Neural cell (in vitro differentiated cells): ENCODE measurements around the gene USP20.

ENCODE experiments used
- EP300 ChIP-seq: fragments of 450-650 bp; conservative IDR thresholded peaks from 2 replicates; pipeline ENCODE4 v1.6.1; 2014; ENCODE audit warnings: antibody characterized with exemption, mild to moderate bottlenecking, moderate library complexity; ENCODE audit not compliant: poor library complexity, severe bottlenecking
- EZH2 ChIP-seq: fragments of 200-600, 300-800 bp; shearing (Covaris generic), sonication (generic); IDR thresholded peaks from 2 replicates; pipeline ENCODE4 v1.6.1; 2014; ENCODE audit warnings: antibody characterized with exemption, low read length, borderline replicate concordance, mild to moderate bottlenecking; ENCODE audit not compliant: insufficient read depth, poor library complexity, severe bottlenecking
- POLR2AphosphoS5 ChIP-seq: IDR thresholded peaks from 2 replicates; pipeline ENCODE4 v1.6.1; 2012
- RAD21 ChIP-seq: fragments of 450-650 bp; conservative IDR thresholded peaks from 2 replicates; pipeline ENCODE4 v1.6.1; 2014; ENCODE audit warnings: antibody characterized with exemption, mild to moderate bottlenecking, moderate library complexity
- TAF1 ChIP-seq: IDR thresholded peaks from 2 replicates; pipeline ENCODE4 v1.6.1; 2012; ENCODE audit warnings: low read depth
- TF ChIP-seq, protein P1 (sequence below): fragments of 450-650 bp; IDR thresholded peaks from 2 replicates; pipeline ENCODE4 v1.5.1; 2014; ENCODE audit warnings: antibody characterized with exemption, mild to moderate bottlenecking, moderate library complexity; ENCODE audit not compliant: poor library complexity, severe bottlenecking
- TF ChIP-seq, protein P2 (sequence below): IDR thresholded peaks from 2 replicates; pipeline ENCODE4 v1.6.1; 2012; ENCODE audit warnings: borderline replicate concordance

DNA sequence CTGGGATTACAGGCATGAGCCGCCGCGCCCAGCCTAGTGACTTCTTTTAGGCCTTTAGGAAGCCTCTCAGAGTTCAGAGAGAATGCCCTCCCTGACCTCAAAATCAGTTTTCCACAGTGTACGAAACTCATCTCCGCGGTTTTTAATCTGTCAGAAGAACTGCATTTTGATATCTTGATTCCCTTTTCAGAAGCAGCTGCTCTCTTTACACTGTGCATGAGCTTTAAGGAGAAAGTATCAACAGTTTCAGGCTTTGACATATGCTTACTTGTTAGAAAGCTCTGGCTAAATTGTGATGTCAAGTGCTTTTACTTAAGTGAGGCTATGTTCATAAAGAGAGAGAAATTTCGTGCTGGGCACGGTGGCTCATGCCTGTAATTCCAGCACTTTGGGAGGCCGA lies 74.6 kb downstream of the USP20 start:
- TF ChIP-seq, protein P1, sequence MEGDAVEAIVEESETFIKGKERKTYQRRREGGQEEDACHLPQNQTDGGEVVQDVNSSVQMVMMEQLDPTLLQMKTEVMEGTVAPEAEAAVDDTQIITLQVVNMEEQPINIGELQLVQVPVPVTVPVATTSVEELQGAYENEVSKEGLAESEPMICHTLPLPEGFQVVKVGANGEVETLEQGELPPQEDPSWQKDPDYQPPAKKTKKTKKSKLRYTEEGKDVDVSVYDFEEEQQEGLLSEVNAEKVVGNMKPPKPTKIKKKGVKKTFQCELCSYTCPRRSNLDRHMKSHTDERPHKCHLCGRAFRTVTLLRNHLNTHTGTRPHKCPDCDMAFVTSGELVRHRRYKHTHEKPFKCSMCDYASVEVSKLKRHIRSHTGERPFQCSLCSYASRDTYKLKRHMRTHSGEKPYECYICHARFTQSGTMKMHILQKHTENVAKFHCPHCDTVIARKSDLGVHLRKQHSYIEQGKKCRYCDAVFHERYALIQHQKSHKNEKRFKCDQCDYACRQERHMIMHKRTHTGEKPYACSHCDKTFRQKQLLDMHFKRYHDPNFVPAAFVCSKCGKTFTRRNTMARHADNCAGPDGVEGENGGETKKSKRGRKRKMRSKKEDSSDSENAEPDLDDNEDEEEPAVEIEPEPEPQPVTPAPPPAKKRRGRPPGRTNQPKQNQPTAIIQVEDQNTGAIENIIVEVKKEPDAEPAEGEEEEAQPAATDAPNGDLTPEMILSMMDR = no peak
- TF ChIP-seq EP300 (no peak), POLR2AphosphoS5 (no peak), EZH2 (no peak), RAD21 (no peak), TAF1 (no peak)
- TF ChIP-seq, protein P2, sequence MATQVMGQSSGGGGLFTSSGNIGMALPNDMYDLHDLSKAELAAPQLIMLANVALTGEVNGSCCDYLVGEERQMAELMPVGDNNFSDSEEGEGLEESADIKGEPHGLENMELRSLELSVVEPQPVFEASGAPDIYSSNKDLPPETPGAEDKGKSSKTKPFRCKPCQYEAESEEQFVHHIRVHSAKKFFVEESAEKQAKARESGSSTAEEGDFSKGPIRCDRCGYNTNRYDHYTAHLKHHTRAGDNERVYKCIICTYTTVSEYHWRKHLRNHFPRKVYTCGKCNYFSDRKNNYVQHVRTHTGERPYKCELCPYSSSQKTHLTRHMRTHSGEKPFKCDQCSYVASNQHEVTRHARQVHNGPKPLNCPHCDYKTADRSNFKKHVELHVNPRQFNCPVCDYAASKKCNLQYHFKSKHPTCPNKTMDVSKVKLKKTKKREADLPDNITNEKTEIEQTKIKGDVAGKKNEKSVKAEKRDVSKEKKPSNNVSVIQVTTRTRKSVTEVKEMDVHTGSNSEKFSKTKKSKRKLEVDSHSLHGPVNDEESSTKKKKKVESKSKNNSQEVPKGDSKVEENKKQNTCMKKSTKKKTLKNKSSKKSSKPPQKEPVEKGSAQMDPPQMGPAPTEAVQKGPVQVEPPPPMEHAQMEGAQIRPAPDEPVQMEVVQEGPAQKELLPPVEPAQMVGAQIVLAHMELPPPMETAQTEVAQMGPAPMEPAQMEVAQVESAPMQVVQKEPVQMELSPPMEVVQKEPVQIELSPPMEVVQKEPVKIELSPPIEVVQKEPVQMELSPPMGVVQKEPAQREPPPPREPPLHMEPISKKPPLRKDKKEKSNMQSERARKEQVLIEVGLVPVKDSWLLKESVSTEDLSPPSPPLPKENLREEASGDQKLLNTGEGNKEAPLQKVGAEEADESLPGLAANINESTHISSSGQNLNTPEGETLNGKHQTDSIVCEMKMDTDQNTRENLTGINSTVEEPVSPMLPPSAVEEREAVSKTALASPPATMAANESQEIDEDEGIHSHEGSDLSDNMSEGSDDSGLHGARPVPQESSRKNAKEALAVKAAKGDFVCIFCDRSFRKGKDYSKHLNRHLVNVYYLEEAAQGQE = no peak
